NCI-H128 (cell line): ENCODE results near the gene IGBP1.
"Not testable (repeated sequence)": the region's sequence is repeated elsewhere in the genome, so short reads cannot be mapped to it uniquely, and the experiment has no call there.

Experiments used
- DNase-seq: peaks from one replicate; lab custom pipeline; 2025; ENCODE audit not compliant: unreplicated experiment; lab: John Stamatoyannopoulos, UW

Gene IGBP1

GRCh38 chrX:70166601-70167590 is 33.6 kb downstream of the IGBP1 start:
- no peak for DNase-seq

- DNase-seq = no peak
These were observed 35.3 kb downstream of the IGBP1 start for GRCh38 chrX:70168238-70169188.

GRCh38 chrX:70169281-70169680 is 36.0 kb downstream of the IGBP1 start:
- DNase-seq = no peak

DNA sequence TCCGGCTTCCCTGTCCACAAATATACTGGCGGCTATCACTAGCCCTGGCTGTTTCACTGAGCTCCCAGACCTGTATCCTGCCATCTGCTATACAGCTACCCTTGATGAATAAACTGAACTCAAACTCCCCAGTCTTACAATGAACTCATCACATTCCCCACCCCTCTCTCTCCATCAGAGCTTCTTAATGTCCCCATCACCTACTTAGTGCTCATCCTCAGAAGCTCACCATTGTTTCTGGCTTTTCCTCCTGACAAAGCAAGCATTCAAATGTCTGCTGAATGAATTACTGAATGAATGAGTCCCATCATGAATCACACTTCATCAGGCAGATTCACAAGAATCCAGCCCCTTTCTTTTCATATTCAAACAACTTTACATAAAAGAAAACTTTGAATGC is 38.4 kb downstream of the IGBP1 start:
- no peak for DNase-seq

DNA sequence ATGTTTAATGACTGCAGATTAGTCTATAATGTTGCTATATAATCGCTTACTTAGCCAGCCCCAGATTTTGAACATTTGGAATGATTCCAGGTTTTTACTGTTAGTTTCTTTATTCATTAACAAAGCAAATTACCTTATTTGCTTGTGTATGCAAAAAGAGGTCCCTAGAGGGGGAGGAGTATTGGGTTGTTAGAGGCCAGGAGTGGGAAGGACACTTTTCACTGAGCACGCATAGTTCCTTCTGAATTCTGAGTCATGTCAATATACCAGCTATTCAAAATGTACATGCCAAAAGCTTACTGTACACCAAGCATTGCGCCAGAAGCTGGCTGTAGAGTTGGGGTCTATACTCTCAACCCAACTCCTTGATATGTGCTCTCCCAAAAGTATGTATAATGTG is 39.0 kb downstream of the IGBP1 start:
- no peak for DNase-seq

DNA sequence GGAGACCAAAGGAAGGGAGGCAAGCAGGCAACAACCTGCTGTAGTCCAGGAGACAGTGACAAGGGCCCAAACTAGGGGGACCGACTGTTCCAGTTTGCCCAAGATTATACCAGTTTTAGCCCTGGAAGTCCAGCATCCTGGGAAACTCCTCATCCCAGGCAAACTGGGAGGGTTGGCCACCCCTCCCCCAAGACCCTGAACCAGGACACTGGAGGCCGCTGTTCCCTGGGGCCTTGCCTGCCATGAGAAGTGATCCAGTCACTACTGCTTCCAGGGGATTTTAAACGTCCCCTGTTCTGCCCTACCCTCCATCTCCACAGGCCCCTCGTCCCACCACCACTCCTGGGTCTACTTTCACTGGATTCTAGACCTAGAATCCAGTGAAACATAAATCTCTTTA is 39.7 kb downstream of the IGBP1 start:
- DNase-seq = no peak

- no peak for DNase-seq
These were observed 41.5 kb downstream of the IGBP1 start for GRCh38 chrX:70174754-70175153.

DNA sequence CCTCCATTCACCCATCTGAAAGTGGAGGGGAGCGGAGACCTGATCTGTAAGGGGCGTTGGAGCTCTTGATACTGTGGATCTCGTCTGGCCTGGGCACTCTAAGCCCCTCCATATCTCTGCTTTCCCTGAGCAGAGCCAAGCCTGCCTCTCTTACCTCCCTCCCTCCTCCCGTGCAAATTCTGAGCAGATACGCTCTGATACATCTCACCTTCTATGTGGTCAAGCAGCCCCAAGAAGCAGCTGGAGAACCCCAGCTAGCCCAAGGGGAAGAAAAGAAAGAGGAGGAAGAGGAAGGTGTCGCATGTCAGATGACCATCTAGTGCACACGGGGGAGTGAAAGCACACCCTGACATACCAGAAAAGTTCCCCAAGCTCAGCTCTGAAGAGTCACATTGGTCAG is 42.1 kb downstream of the IGBP1 start:
- DNase-seq = no peak

DNA sequence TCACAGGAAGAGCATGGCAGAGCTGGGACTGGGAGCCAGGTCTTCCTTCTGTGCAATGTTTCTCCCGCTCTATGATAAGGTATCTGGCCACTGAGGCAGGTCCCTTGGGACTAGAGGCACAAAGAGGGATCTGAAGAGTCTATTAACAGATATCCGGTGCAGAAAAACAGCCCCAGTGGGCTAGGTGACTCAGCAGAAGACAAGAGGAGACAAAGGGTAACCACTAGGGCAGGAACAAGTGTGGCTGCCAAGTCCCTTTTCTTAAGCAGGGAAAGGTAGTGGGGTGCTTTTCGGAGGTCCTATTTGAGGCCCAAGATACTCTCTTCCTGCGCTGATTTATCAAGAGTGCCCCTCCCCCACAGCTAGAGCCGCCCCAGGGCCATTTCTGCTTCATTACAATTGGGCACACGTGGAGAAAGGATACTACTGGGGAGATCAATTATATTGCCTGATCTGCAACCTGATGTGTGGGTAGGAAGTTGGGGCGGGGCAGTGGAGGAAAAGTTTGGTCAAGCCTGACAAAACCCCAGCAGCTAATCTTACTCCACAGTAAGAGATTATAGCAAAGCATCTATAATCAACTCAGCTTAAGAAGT is 43.8 kb downstream of the IGBP1 start, which contains the start of gene DGAT2L6:
DGAT2L6 (plus strand) TSS at position 546 of the 596 bp plus-strand sequence. CDS start 100 bp downstream, outside the sequence.
- no peak for DNase-seq

GRCh38 chrX:70183091-70183490 is 49.8 kb downstream of the IGBP1 start:
- DNase-seq = no peak

- DNase-seq = no peak
These were observed 57.0 kb downstream of the IGBP1 start for GRCh38 chrX:70190225-70190624.

GRCh38 chrX:70196961-70197720 is 63.9 kb downstream of the IGBP1 start:
- DNase-seq = peak; percentile 1

DNA sequence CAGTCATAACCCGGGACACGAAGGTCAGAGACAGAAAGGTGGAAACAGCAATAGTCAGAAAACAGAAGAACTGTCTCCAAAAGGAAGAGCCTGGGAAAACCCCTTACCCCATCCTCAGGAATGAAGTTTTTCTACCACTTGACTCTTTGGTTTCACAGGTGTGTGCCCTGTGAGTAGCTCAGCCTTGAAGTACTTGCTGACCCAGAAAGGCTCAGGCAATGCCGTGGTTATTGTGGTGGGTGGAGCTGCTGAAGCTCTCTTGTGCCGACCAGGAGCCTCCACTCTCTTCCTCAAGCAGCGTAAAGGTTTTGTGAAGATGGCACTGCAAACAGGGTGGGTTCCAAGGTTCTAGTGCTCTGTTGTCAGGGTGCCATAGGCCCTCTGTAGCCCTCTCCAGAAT is 68.5 kb downstream of the IGBP1 start:
- DNase-seq = no peak

DNA sequence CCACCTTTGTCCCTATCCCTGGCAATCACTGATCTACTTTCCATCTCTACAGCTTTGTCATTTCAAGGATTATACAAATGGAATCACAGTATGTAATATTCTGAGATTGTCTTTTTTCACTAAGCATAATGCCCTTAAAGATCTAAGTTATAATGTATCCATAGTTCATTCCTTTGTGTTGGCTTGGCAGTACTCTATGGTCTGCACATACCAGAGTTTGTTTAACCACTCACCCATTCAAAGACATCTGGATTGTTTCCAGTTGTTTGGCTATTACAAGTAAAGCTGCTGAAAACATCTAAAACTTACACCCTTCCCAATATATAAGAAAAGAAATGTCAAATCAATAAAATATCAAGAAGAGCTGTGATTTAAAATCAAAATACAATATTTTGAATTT is 75.2 kb downstream of the IGBP1 start:
- no peak for DNase-seq

- DNase-seq = not testable (repeated sequence)
These were observed 76.3 kb downstream of the IGBP1 start for GRCh38 chrX:70209570-70209969.
